ENCODE data around the gene DHDDS.

- TF ChIP-seq CTCF (IDR thresholded peaks at IDR 0.05) (no peak), POLR2A (IDR thresholded peaks at IDR 0.05) (no peak)
Measured at GRCh38 chr1:26395754-26396153, 36.4 kb upstream of the DHDDS start.

Data from Peyer's patch (tissue), 4 donors.